ENCODE data around the gene AATK.

DNA sequence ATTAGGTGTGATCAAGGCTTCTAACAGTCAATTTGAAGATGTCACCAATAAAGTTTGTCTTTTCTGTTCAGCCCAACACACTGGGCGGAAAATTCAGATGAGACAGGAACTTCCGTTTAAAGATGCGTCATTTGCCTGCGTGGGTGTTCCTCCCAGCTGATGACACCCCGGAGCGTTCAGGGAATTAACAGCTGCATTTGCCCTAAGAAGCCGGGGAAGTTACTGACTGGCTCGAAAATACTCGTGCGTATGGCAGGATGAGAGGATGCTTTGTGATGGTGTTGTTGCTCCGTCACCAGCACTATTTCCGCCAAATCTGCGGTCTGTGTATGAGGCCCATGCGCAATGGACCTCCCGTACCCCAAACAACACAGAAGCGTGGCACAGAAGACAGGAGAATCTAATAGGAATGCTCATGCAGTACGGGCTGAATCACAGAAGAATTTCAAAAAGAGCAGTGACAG lies 12.6 kb downstream of the AATK start:
- TF ChIP-seq TAF1 (IDR thresholded peaks at IDR 0.05; ENCODE audit: borderline replicate concordance, low read depth, low read length) (no peak), POLR2AphosphoS5 (IDR thresholded peaks at IDR 0.05; ENCODE audit: low read depth, low read length) (no peak), POLR2A (IDR thresholded peaks at IDR 0.05; ENCODE audit: low read depth, low read length) (no peak)
